Measurements from ENCODE around the gene TMUB1. TPM values are rescaled to one million over a fixed set of nuclear protein-coding genes. Genes with fewer than 3 reads are reported as not detected.

TMUB1 gene
- total RNA-seq, 4 donors from 2014 or later = 58.5 to 61.7 (median 60.4) TPM

DNA sequence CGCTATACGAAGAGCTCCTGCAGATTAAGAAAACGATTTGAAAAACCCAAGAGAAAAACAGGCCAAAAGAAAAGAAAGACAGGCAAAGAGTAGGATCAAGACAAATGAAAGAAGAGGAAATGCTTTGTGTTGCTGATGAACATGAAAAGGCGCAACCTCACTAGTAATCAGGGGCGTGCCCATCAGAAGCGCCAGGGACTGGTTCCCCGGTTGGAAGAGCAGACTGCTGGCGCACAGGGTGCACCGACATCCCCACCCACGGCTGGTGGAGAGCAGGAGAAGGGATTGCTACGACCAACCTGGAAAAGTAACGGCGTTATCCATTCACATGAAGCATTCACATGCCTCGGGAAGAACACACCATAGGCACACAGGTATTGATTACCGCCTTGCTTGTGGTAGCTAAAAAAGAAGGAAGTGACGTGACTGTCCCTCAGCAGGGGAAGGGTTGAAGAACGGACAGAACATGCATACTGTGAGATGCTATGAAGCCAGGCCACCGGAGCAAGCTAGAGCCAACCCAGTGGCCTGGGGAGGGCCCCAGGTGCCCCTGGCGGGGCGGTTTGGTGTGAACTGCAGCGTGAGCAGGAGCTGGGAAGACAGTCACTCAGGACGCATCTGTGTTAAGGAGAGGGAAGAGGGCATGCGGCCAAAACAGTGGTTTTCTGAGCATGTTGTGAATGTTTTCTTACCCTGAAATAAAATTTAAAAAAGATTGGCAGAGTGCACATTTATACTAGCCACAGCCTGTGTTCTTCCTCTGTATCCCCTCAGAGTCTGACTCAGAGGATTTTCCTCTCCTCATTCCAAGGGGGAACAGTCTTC, 21.3 kb upstream of the TMUB1 start:
- no peak for TF ChIP-seq POLR2A (IDR thresholded peaks at IDR 0.05)
- TF ChIP-seq, protein P1, sequence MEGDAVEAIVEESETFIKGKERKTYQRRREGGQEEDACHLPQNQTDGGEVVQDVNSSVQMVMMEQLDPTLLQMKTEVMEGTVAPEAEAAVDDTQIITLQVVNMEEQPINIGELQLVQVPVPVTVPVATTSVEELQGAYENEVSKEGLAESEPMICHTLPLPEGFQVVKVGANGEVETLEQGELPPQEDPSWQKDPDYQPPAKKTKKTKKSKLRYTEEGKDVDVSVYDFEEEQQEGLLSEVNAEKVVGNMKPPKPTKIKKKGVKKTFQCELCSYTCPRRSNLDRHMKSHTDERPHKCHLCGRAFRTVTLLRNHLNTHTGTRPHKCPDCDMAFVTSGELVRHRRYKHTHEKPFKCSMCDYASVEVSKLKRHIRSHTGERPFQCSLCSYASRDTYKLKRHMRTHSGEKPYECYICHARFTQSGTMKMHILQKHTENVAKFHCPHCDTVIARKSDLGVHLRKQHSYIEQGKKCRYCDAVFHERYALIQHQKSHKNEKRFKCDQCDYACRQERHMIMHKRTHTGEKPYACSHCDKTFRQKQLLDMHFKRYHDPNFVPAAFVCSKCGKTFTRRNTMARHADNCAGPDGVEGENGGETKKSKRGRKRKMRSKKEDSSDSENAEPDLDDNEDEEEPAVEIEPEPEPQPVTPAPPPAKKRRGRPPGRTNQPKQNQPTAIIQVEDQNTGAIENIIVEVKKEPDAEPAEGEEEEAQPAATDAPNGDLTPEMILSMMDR (IDR thresholded peaks at IDR 0.05) = no peak
- DNase-seq (ENCODE audit: low spot score in 2 of 2) = peak in 1 of 2 donors; percentile 15
- no peak overlapping the region for H3K4me3 ChIP-seq (ENCODE audit: low read depth, poor library complexity, severe bottlenecking)
- 68 to 79% methylated on average over 23 of the region's 23 CpGs for WGBS, 2 donors
- intact Hi-C loops (cut with DNase I; ENCODE audit: low total_unique reads) = no loop called here

DNA sequence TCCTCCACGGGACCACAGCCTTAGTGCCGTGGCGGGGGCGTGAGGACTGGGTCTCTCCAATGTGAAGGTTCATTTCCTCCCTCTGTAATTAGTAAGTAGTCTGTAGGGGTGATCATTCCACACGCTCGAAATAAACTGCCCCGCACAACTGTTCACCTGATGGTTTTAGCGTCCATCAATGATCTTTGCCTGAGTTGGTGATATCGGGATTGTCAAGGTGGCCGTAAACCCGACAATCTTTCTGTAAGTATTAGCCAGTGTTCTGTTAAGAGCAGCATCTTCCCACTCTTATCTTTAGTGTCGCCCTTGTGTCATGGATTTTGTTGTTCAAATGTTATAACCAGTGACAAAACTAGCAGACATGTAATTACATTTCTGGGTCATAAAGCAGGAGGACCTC, 20.7 kb upstream of the TMUB1 start:
- 84 to 87% methylated on average over 12 of the region's 12 CpGs for WGBS, 2 donors
- DNase-seq (ENCODE audit: low spot score in 2 of 2) = no peak
- intact Hi-C loops (cut with DNase I; ENCODE audit: low total_unique reads) = no loop called here
- TF ChIP-seq, protein P1 (IDR thresholded peaks at IDR 0.05) = no peak
- no peak for TF ChIP-seq POLR2A (IDR thresholded peaks at IDR 0.05)
- no peak overlapping the region for H3K4me3 ChIP-seq (ENCODE audit: low read depth, poor library complexity, severe bottlenecking)

DNA sequence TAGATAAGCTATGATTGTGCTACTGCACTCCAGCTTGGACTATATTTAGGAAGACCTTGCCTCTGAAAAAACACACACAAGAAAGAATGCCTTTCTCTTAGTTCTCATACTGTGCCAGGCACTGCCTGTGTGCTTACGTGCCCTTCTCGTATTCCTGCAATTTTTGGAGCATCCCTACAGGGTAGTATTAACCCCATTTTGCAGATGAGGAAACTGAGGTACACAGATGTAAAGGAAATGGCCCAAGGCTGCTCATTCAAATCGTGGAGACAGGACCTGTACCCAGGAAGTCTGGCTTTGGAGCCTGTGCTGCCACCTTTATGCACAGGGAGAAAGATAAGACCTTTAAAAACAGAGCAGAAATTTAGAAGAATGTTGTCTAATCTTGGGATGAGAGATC, 19.7 kb upstream of the TMUB1 start:
- 85 to 87% methylated on average over 3 of the region's 3 CpGs for WGBS, 2 donors
- no peak for DNase-seq (ENCODE audit: low spot score in 2 of 2)
- TF ChIP-seq, protein P1 (IDR thresholded peaks at IDR 0.05) = no peak
- no peak for TF ChIP-seq POLR2A (IDR thresholded peaks at IDR 0.05)

DNA sequence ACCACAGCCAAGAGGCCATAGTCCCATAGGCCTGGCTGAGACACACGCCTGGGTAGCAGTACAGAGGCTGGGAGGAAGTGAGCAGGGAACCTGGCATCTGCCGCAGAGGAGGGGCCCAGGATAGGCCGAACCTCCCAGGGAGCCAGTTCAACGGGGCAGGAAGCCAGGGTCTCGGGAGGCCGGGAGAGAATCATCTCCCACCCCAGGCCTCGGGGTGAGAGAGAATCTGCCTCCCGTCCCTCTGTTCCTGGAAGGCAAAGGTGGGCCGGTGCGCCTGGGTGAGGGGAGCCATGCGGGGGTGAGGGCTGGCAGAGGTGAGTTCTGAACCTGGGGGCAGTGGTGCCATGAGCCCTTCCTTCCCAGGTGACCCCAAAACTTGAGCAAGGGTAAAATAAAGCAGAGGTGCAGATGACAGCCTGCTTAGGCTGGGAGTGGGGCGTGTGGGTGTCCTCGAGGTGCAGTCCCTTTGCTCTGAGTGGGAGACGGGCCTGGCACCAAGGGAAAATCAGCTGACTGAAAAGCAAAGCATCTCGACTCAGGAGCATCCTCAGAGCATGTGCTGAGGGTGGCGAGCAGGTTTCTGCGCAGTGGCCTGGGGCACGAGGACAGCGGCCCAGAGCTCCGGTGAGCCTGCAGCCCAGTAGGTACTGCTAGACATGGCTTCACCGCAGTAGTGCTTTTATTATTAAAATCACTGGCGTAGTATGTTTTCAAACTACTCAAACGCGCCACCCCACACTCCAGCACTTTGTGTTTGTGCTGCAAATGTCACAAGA, 18.5 kb upstream of the TMUB1 start:
- no peak overlapping the region for H3K4me3 ChIP-seq (ENCODE audit: low read depth, poor library complexity, severe bottlenecking)
- TF ChIP-seq, protein P1 (IDR thresholded peaks at IDR 0.05) = no peak
- TF ChIP-seq POLR2A (IDR thresholded peaks at IDR 0.05) = no peak
- intact Hi-C loops (cut with DNase I; ENCODE audit: low total_unique reads) = no loop called here
- WGBS, 2 donors = 79 to 81% methylated on average over 24 of the region's 24 CpGs
- DNase-seq (ENCODE audit: low spot score in 2 of 2) = no peak

More for the DNA sequence above, 19.7 kb upstream of the TMUB1 start:
- H3K4me3 ChIP-seq (ENCODE audit: low read depth, poor library complexity, severe bottlenecking) = no peak overlapping the region
- intact Hi-C loops (cut with DNase I; ENCODE audit: low total_unique reads) = no loop called here

DNA sequence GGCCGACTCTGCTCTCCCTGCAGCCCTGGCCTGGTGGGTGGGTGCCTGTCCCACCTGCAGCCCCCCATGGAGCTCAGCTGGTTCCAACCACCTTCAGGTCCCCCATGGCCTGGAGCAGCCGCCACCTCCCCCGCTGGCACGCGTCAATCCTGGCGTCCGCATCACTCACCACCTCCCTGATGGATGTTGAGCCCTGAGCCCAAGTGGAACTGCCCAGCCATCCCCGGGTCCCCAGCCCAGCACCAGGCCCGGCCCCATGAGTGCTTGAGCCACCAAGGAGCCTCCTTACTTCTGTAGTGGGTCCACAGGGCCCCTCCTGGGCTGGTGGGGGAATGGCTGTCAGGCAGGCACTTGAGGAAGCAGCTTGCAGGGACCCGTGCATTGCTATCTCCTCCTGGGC, 17.6 kb upstream of the TMUB1 start:
- no peak for DNase-seq (ENCODE audit: low spot score in 2 of 2)
- intact Hi-C loops (cut with DNase I; ENCODE audit: low total_unique reads) = no loop called here
- no peak overlapping the region for H3K4me3 ChIP-seq (ENCODE audit: low read depth, poor library complexity, severe bottlenecking)
- WGBS, 2 donors = 90 to 93% methylated on average over 7 to 10 of the region's 10 CpGs
- TF ChIP-seq POLR2A (IDR thresholded peaks at IDR 0.05) = no peak
- TF ChIP-seq, protein P1 (IDR thresholded peaks at IDR 0.05) = no peak

Measured in lower leg skin (tissue), 4 donors.